Peyer's patch (tissue), 4 donors: Measurements from ENCODE around the gene EFHC1. TPM values are rescaled to one million over a fixed set of nuclear protein-coding genes. Genes with fewer than 3 reads are reported as not detected.

Experiments used
- DNase-seq, 3 donors: peaks; one replicate each; pipeline ENCODE4 v3.0.0-alpha.2; 2017 to 2019
- H3K27ac ChIP-seq, 4 donors: fragments of 200-600 bp; sonication (generic); one replicate each; pipeline ENCODE4 v1.5.1; 2016 to 2019
- H3K27me3 ChIP-seq, 2 donors: fragments of 200-600 bp; sonication (generic); one replicate each; pipeline ENCODE4 v1.5.1; 2019
- H3K36me3 ChIP-seq, 3 donors: fragments of 200-600 bp; sonication (generic); one replicate each; pipeline ENCODE4 v1.5.1; 2016 to 2019
- H3K4me1 ChIP-seq, 4 donors: fragments of 200-600 bp; sonication (generic); one replicate each; pipeline ENCODE4 v1.5.1; 2016 to 2019
- H3K4me3 ChIP-seq, 4 donors: fragments of 200-600 bp; sonication (generic); 1 replicate in 3 of 4; 2 replicates in 1 of 4; pipeline ENCODE4 v1.5.1; 2016 to 2019; ENCODE audit warnings: mild to moderate bottlenecking in 1 of 4
- H3K9me3 ChIP-seq, 4 donors: fragments of 200-600 bp; sonication (generic); one replicate each; pipeline ENCODE4 v1.5.1; 2016 to 2019; ENCODE audit warnings: mild to moderate bottlenecking in 1 of 4
- CTCF ChIP-seq, 6 experiments: fragments of 450-650 bp in 4 of 6; fragments of 200-600 bp in 2 of 6; sonication (generic) in 1 of 6; IDR thresholded peaks; one replicate each; pipeline ENCODE4 v1.5.1; 2017 to 2019; ENCODE audit warnings: antibody characterized with exemption in 6 of 6, mild to moderate bottlenecking in 3 of 6, moderate library complexity in 1 of 6
- POLR2A ChIP-seq, 2 donors: fragments of 450-650 bp; IDR thresholded peaks; one replicate each; pipeline ENCODE4 v1.5.1; 2017; ENCODE audit warnings: antibody characterized with exemption in 2 of 2, mild to moderate bottlenecking in 2 of 2, moderate library complexity in 2 of 2
- total RNA-seq, 4 donors: library from RNA; depleted of rRNA; stranded (reverse); fragments of >200 nt; gene quantifications; one replicate each; pipeline ENCODE4 v1.1.0, GENCODE V29; 2016

Gene EFHC1
- total RNA-seq, 4 donors from 2014 or later = 20.0 to 40.4 (median 22.7) TPM

- H3K36me3 ChIP-seq = peaks cover 0 to 29% (median 0%) of the 10 kb centered on the region in 3 donors
These were observed 93.8 kb downstream of the EFHC1 start for GRCh38 chr6:52513896-52514295.

GRCh38 chr6:52514514-52514913 is 94.4 kb downstream of the EFHC1 start:
- no peak for DNase-seq
- no peak for TF ChIP-seq POLR2A (IDR thresholded peaks at IDR 0.05)
- no peak for TF ChIP-seq CTCF (IDR thresholded peaks at IDR 0.05)
- Histone ChIP-seq H3K27ac (peak overlapping the region in 2 of 4 donors; percentile 7 to 37), H3K36me3 (peaks cover 0 to 23% (median 0%) of the 10 kb centered on the region in 3 donors), H3K9me3 (no peaks in the 10 kb centered on the region), H3K4me3 (no peak overlapping the region), H3K4me1 (peaks cover 0 to 20% (median 0%) of the 10 kb centered on the region in 4 donors), H3K27me3 (no peaks in the 10 kb centered on the region)

More at GRCh38 chr6:52513896-52514295, 93.8 kb downstream of the EFHC1 start:
- TF ChIP-seq CTCF (IDR thresholded peaks at IDR 0.05) = no peak
- no peaks in the 10 kb centered on the region for H3K27me3 ChIP-seq
- DNase-seq = peak in 1 of 3 donors; percentile 13
- H3K9me3 ChIP-seq = no peaks in the 10 kb centered on the region
- H3K4me3 ChIP-seq = no peak overlapping the region
- peak overlapping the region in 2 of 4 donors; percentile 7 to 37 for H3K27ac ChIP-seq
- H3K4me1 ChIP-seq = peaks cover 0 to 20% (median 0%) of the 10 kb centered on the region in 4 donors

- H3K36me3 ChIP-seq = peaks cover 0 to 18% (median 0%) of the 10 kb centered on the region in 3 donors
- DNase-seq = no peak
- H3K27ac ChIP-seq = peak overlapping the region in 1 of 4 donors; percentile 37
- H3K9me3 ChIP-seq = no peaks in the 10 kb centered on the region
- H3K4me1 ChIP-seq = peaks cover 0 to 20% (median 0%) of the 10 kb centered on the region in 4 donors
- no peak overlapping the region for H3K4me3 ChIP-seq
- TF ChIP-seq CTCF (IDR thresholded peaks at IDR 0.05) (no peak), POLR2A (IDR thresholded peaks at IDR 0.05) (no peak)
- H3K27me3 ChIP-seq = no peaks in the 10 kb centered on the region
These were observed 95.2 kb downstream of the EFHC1 start for GRCh38 chr6:52515219-52515960.

GRCh38 chr6:52516269-52516668 is 96.1 kb downstream of the EFHC1 start:
- Histone ChIP-seq H3K9me3 (no peaks in the 10 kb centered on the region), H3K27me3 (no peaks in the 10 kb centered on the region), H3K4me3 (no peak overlapping the region), H3K36me3 (peaks cover 0 to 9% (median 0%) of the 10 kb centered on the region in 3 donors), H3K4me1 (peaks cover 0 to 20% (median 0%) of the 10 kb centered on the region in 4 donors), H3K27ac (no peak overlapping the region)
- no peak for DNase-seq
- TF ChIP-seq POLR2A (IDR thresholded peaks at IDR 0.05) = no peak
- no peak for TF ChIP-seq CTCF (IDR thresholded peaks at IDR 0.05)

GRCh38 chr6:52516943-52517342 is 96.8 kb downstream of the EFHC1 start:
- Histone ChIP-seq H3K4me1 (peaks cover 0 to 17% (median 0%) of the 10 kb centered on the region in 4 donors), H3K27me3 (no peaks in the 10 kb centered on the region)

More at GRCh38 chr6:52516943-52517342, 96.8 kb downstream of the EFHC1 start:
- no peak for DNase-seq
- Histone ChIP-seq H3K9me3 (no peaks in the 10 kb centered on the region), H3K27ac (peak overlapping the region in 1 of 4 donors; percentile 88), H3K4me3 (no peak overlapping the region), H3K36me3 (peaks cover 0 to 3% (median 0%) of the 10 kb centered on the region in 3 donors)
- TF ChIP-seq POLR2A (IDR thresholded peaks at IDR 0.05) (no peak), CTCF (IDR thresholded peaks at IDR 0.05) (no peak)
